ENCODE results near the gene CRYZL1. TPM values are rescaled to one million over a fixed set of nuclear protein-coding genes. Genes with fewer than 3 reads are reported as not detected.
A peak's percentile ranks its signal among the peaks of the same experiment; 100 is the strongest.
"Not testable (repeated sequence)": the region's sequence is repeated elsewhere in the genome, so short reads cannot be mapped to it uniquely, and the experiment has no call there.

CRYZL1 gene
- total and polyA plus RNA-seq, 10 donors, result 21.7 to 54.9 (median 33.6) TPM

DNA sequence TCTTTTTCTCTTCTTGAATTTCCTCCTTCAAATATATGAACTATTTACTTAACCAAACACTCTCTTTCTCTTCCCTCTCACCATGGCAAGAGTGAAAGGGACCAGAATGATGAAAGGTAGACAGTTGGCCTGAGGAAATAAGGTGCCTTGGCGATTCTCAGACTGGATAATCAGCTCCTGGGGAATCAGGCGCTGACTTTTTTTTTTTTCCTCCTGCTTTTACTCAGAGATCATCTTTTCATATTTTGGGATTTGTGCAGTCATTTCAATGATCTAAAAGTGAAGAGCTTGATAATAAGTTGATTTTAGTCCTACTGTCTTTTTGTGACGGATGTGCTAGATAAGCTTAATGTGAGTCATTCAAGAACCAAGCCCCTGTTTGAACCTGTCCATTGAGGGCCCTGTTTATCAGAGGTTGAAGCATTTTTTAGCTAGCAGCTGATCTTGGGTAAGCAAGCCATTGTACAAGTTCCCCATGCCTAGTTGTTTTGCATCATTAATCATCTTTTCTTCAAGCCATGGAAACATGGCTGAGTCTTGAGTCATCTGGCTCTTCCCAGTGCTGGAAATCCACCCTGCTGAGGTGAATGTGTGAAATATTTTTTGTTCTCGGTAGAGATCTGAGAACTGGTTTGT lies 41.6 kb upstream of the CRYZL1 start:
- DNase-seq, result no peak
- intact Hi-C loops (cut with DNase I; ENCODE audit: low total_unique reads), result no loop called here
- TF ChIP-seq POLR2AphosphoS5 (IDR thresholded peaks at IDR 0.05) (no peak), POLR2A (IDR thresholded peaks at IDR 0.05) (no peak)
- TF ChIP-seq, protein P1, sequence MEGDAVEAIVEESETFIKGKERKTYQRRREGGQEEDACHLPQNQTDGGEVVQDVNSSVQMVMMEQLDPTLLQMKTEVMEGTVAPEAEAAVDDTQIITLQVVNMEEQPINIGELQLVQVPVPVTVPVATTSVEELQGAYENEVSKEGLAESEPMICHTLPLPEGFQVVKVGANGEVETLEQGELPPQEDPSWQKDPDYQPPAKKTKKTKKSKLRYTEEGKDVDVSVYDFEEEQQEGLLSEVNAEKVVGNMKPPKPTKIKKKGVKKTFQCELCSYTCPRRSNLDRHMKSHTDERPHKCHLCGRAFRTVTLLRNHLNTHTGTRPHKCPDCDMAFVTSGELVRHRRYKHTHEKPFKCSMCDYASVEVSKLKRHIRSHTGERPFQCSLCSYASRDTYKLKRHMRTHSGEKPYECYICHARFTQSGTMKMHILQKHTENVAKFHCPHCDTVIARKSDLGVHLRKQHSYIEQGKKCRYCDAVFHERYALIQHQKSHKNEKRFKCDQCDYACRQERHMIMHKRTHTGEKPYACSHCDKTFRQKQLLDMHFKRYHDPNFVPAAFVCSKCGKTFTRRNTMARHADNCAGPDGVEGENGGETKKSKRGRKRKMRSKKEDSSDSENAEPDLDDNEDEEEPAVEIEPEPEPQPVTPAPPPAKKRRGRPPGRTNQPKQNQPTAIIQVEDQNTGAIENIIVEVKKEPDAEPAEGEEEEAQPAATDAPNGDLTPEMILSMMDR (IDR thresholded peaks at IDR 0.05 in 8 of 11, conservative IDR thresholded peaks at IDR 0.05 in 3 of 11), result no peak
- Histone ChIP-seq H3K9me3 (no peaks in the 10 kb centered on the region), H3K27me3 (replicated peaks in 1 of 7) (no peaks in the 10 kb centered on the region), H3K36me3 (no peaks in the 10 kb centered on the region), H3K4me3 (no peak overlapping the region), H3K4me1 (peaks cover 0 to 40% (median 20%) of the 10 kb centered on the region in 6 donors), H3K27ac (peak overlapping the region in 3 of 8 donors; percentile 60 to 72 (median 61))
- WGBS, 5 donors, result 78 to 91% (median 90%) methylated on average over 4 of the region's 4 CpGs

DNA sequence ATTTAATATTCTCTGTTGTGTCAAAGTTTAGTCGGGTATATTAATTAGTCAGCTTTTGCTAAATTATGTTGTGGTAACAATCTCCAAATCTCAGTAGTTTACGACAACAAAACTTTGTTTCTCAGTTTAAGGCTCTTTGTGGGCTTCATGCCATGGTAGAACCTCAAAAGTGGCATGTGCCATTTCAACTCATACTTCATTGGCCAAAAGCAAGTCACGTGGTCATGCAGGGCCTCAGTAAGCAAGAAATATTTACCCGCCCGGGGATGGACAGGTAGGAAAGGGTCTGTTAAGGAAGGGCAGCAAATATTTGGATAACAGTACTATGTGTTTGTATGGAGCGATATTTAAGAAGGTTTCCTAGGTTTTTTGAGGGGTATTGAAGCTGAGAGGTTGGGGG lies 39.3 kb upstream of the CRYZL1 start:
- no peak for DNase-seq
- 94 to 96% (median 96%) methylated on average over 6 of the region's 6 CpGs for WGBS, 5 donors
- H3K4me3 ChIP-seq, result no peak overlapping the region
- TF ChIP-seq POLR2A (IDR thresholded peaks at IDR 0.05), result no peak
- TF ChIP-seq POLR2AphosphoS5 (IDR thresholded peaks at IDR 0.05), result no peak
- TF ChIP-seq, protein P1 (IDR thresholded peaks at IDR 0.05 in 8 of 11, conservative IDR thresholded peaks at IDR 0.05 in 3 of 11), result no peak
- H3K4me1 ChIP-seq, result peaks cover 0 to 33% (median 18%) of the 10 kb centered on the region in 6 donors
- intact Hi-C loops (cut with DNase I; ENCODE audit: low total_unique reads), result no loop called here
- no peak overlapping the region for H3K27ac ChIP-seq
- H3K27me3 ChIP-seq (replicated peaks in 1 of 7), result no peaks in the 10 kb centered on the region
- H3K36me3 ChIP-seq, result no peaks in the 10 kb centered on the region
- no peaks in the 10 kb centered on the region for H3K9me3 ChIP-seq

DNA sequence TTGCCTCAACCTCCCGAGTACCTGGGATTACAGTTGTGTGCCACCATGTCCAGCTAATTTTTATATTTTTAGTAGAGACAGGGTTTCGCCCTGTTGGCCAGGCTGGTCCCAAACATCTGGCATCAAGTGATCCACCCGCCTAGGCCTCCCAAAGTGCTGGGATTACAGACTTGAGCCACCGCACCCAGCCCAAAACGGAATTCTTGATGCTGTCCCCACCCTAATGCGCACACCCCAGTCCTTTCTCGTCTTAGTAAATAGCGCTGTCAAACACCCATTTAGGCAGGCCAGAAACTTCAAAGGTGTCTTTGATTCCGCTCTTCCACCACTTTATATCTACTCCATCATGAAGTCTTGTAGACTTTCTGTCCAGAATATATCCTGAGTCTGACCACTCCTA lies 35.9 kb upstream of the CRYZL1 start:
- Histone ChIP-seq H3K4me3 (no peak overlapping the region), H3K4me1 (peaks cover 0 to 9% (median 0%) of the 10 kb centered on the region in 6 donors), H3K9me3 (no peaks in the 10 kb centered on the region), H3K27ac (no peak overlapping the region), H3K36me3 (no peaks in the 10 kb centered on the region), H3K27me3 (replicated peaks in 1 of 7) (no peaks in the 10 kb centered on the region)
- no peak for DNase-seq
- intact Hi-C loops (cut with DNase I; ENCODE audit: low total_unique reads), result no loop called here
- WGBS, 5 donors, result 93 to 99% (median 96%) methylated on average over 9 of the region's 9 CpGs
- TF ChIP-seq POLR2A (IDR thresholded peaks at IDR 0.05) (no peak), POLR2AphosphoS5 (IDR thresholded peaks at IDR 0.05) (no peak)
- TF ChIP-seq, protein P1 (IDR thresholded peaks at IDR 0.05 in 8 of 11, conservative IDR thresholded peaks at IDR 0.05 in 3 of 11), result no peak

DNA sequence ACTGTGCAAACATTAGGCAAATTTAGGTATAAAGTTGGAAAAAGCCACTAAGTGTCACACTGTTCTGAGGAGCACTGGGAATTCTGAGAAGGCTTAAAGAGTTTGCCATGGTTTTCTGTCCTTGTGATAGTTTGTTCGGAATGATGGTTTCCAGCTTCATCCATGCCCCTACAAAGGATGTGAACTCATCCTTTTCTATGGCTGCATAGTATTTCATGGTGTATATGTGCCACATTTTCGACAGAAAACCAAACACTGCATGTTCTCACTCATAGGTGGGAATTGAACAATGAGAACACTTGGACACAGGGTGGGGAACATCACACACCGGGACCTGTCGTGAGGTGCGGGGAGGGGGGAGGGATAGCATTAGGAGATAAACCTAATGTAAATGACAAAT lies 35.1 kb upstream of the CRYZL1 start:
- H3K27ac ChIP-seq; H3K27me3 ChIP-seq (replicated peaks in 1 of 7); intact Hi-C loops (cut with DNase I; ENCODE audit: low total_unique reads); H3K9me3 ChIP-seq; H3K4me3 ChIP-seq; H3K36me3 ChIP-seq; H3K4me1 ChIP-seq; DNase-seq: not testable (repeated sequence)
- 93 to 97% (median 95%) methylated on average over 5 of the region's 5 CpGs for WGBS, 5 donors

Data from spleen (tissue), 11 donors.